Subcutaneous adipose tissue (tissue), 4 donors: ENCODE measurements around the gene NTN3. TPM values are rescaled to one million over a fixed set of nuclear protein-coding genes. Genes with fewer than 3 reads are reported as not detected.

Source experiments
- total RNA-seq, 4 donors: library from RNA; depleted of rRNA; stranded (reverse); fragments of >200 nt; gene quantifications; one replicate each; pipeline ENCODE4 v1.1.0, GENCODE V29; 2016
- TF ChIP-seq, protein P1 (sequence below): fragments of 450-650 bp; IDR thresholded peaks from one replicate; pipeline ENCODE4 v1.5.1; 2016; ENCODE audit warnings: low read depth, mild to moderate bottlenecking, control low read depth, antibody characterized with exemption, moderate library complexity

Gene NTN3
- total RNA-seq, 4 donors from 2014 or later = not detected

DNA sequence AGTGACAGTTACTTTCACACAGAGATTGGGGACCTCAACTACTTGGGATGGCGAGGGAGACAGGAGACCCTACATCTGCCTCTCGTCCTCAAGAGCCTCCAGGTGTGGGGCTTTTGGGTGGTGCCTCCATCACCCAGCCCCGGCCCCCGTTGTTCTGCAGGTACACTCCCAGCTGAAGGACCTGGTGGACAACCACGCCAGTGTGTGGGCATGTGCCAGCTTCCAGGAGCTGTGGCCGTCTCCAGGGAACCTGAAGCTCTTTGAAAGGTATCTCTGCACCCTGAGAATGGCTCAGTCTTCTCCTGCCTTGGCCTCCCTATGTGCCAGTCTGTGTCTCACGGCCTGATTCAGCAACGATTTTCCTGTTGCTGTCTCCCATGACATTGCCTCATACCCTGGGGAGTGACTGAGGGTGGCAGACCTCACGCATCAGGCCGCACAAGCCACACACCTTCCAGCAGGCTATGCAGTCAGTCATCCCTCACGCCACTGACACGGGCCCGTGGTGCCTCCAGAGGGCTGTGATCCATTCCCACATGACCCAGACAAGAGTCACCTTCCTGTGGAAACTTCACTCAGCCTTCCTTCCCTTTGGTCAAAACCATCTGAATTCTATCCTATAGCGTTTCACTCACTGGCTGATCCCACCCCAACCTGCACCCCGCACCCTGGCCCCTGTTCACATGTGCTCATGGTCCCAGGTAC is 38.1 kb upstream of the NTN3 start:
- TF ChIP-seq, protein P1, sequence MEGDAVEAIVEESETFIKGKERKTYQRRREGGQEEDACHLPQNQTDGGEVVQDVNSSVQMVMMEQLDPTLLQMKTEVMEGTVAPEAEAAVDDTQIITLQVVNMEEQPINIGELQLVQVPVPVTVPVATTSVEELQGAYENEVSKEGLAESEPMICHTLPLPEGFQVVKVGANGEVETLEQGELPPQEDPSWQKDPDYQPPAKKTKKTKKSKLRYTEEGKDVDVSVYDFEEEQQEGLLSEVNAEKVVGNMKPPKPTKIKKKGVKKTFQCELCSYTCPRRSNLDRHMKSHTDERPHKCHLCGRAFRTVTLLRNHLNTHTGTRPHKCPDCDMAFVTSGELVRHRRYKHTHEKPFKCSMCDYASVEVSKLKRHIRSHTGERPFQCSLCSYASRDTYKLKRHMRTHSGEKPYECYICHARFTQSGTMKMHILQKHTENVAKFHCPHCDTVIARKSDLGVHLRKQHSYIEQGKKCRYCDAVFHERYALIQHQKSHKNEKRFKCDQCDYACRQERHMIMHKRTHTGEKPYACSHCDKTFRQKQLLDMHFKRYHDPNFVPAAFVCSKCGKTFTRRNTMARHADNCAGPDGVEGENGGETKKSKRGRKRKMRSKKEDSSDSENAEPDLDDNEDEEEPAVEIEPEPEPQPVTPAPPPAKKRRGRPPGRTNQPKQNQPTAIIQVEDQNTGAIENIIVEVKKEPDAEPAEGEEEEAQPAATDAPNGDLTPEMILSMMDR = no peak

DNA sequence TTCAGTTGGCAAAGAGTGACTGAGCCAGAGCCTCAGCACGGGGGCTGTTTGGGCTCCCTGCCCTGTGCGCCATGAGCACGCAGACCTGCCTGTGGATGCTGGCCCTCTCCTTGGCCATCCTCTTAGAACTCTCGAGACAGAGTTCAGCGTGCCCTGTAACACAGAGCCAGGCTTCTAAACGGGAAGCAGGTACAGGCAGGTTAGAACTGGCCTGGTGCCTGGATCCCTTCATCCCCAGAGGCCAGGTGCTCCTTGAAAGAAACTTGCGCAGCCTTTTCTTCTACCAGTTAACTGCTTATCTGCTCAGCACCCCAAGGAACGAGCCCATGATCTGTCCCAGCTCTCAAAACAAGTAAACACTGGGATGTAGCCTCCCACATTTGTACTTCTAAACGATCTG is 35.0 kb upstream of the NTN3 start:
- TF ChIP-seq, protein P1 = no peak

DNA sequence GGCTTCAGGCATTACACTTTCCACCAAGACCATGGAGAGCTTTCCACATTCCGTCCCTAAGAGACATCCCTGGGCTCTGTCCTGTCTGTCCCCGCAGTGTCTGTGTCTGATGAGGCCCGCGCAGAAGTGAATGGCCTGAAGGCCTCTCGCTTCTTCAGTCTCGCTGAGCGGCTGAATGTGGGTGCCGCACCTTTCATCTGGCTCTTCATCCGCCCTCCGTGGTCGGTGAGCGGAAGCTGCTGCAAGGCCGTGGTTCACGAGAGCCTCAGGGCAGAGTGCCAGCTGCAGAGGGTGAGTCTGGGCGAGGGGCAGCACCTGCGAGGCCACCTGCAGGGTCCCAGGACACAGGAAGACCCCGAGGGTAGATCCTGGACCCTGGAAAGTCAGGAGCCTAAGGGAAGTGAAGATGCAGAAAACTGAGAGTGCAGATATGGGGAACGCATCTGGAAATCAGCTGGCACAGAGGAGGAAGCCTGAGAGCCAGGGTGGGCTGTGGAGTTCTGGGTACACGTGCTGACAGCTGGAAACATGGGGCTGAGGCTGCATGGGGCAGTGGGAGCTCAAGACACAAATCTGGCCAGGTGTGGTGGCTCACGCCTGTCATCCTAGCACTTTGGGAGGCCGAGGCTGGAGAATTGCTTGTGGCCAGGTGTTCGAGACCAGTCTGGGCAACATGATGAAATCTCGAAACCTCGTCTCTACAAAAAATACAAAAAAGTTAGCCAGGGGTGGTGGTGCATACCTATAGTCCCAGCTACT is 33.9 kb upstream of the NTN3 start:
- TF ChIP-seq, protein P1 = no peak

DNA sequence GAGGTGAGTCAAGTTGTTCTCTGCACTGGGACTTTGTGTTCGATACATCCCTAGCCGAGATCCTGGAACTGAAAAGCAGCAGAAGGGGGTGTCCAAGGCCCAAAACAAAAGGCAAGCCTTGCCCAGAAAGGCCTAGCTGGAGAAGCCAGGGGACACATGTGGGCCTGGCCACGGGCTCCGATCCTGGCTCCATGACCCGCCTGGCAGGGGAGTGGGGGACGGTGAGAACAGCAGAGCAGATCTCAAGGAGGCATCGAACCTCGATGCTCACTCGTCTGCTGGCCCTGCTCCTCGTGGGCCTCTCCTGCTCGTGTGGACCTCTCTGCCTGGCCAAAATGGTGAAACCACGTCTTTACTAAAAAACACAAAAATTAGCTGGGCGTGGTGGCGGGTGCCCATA is 33.0 kb upstream of the NTN3 start:
- TF ChIP-seq, protein P1 = no peak

DNA sequence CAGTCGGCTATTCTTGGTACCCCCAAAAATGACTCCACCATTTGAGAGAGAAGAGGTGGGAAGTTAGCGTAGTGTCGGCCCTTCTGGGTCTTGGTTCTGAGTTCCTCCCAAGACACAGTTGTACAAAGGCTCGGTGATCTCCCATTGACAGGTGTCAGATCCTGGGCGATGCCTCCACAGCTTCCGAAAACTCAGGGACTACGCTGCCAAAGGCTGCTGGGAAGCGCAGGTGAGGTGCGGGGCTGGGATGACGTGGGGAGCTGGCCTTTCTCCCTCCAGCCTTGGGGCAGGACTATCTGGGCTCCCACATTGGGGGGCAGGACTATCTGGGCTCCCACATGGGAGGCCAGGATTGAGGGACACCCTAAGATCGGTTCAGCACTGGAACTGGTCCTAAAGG is 31.5 kb upstream of the NTN3 start:
- TF ChIP-seq, protein P1 = no peak

DNA sequence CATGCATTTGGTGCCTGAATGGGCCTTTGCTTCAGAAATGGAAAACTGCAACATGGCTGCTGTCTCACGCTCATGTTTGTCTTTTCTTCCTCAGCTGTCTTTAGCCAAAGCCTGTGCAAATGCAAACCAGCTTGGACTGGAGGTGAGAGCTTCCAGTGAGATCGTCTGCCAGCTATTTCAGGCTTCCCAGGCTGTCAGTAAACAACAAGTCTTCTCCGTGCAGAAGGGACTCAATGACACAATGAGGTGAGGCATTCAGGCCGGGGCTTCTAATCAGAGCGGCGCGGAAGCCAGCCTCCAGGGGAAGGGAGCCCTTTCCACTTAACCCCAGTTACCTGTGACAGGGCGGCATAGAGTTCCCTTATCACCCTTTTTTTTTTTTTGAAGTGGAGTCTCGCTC is 27.5 kb upstream of the NTN3 start:
- TF ChIP-seq, protein P1 = no peak

DNA sequence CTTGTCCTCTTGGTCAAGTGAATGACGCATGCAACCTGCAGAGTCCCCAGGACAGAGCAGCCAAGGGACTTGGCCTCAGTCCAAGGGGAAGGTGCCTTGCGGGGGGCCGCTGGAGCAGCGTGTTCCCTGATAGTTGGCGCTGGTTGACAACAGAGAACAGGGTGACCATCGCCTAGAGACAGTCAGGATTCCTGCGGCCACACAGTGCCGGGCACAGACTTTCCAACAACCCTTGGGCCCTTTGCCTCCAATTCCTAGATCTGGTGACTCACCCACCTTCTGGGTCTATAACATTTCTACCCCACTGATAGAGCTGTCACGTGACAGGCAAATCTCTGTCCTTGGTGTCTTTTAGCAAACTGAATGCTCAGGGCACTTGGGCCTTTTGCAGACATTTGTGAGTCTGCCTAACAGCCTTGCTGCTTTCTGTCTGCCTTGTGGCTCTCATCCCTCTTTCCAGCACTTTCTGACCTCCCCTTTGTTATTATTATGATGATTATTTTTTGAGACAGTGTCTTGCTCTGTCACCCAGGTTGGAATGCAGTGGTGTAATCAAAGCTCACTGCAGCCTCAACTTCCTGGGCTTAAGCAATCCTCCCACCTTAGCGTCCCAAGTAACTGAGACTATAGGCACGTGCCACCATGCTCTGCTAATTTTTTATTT is 23.0 kb upstream of the NTN3 start:
- TF ChIP-seq, protein P1 = no peak
